Fibroblast of lung (primary cell): ENCODE results near the gene REL. TPM values are rescaled to one million over a fixed set of nuclear protein-coding genes. Genes with fewer than 3 reads are reported as not detected.

ENCODE experiments used
- DNase-seq, 2 donors: peaks; one replicate each; pipeline versions ENCODE4 v3.0.0 to v3.0.0-alpha.2; 2010; ENCODE audit warnings: low read depth in 2 of 2
- H2AFZ ChIP-seq: 2 replicates; pipeline ENCODE4 v1.5.1; 2012; ENCODE audit warnings: low read length, control low read depth, inconsistent platforms
- H3K27ac ChIP-seq: 2 replicates; pipeline ENCODE4 v1.5.1; 2011; ENCODE audit warnings: low read length, control low read depth; ENCODE audit not compliant: insufficient read depth
- H3K27me3 ChIP-seq: 2 replicates; pipeline ENCODE4 v1.5.1; 2011; ENCODE audit warnings: mild to moderate bottlenecking, low read length; ENCODE audit not compliant: control insufficient read depth, insufficient read depth
- H3K36me3 ChIP-seq: 2 replicates; pipeline ENCODE4 v1.5.1; 2011; ENCODE audit warnings: low read length; ENCODE audit not compliant: control insufficient read depth, insufficient read depth
- H3K4me1 ChIP-seq: 2 replicates; pipeline ENCODE4 v1.5.1; 2011; ENCODE audit warnings: low read length; ENCODE audit not compliant: control insufficient read depth, insufficient read depth; ENCODE audit errors: extremely low read depth
- H3K4me2 ChIP-seq: 2 replicates; pipeline ENCODE4 v1.5.1; 2011; ENCODE audit warnings: low read length, control low read depth; ENCODE audit not compliant: insufficient read depth; ENCODE audit errors: extremely low read depth
- H3K4me3 ChIP-seq, 4 experiments: fragments of 200-600 bp in 1 of 4; sonication (generic) in 1 of 4; replicated peaks in 1 of 4; 2 replicates each; pipeline ENCODE4 v1.5.1; 2011 to 2016; ENCODE audit warnings: low read length in 4 of 4, low read depth in 3 of 4, mild to moderate bottlenecking in 3 of 4, control low read depth in 2 of 4, inconsistent platforms in 1 of 4, mixed read lengths in 1 of 4; ENCODE audit not compliant: insufficient read depth in 1 of 4; ENCODE audit errors: control extremely low read depth in 1 of 4
- H3K79me2 ChIP-seq: 2 replicates; pipeline ENCODE4 v1.5.1; 2012; ENCODE audit warnings: mild to moderate bottlenecking, low read length, inconsistent platforms; ENCODE audit not compliant: control insufficient read depth, insufficient read depth
- H3K9ac ChIP-seq: 2 replicates; pipeline ENCODE4 v1.5.1; 2011; ENCODE audit warnings: mild to moderate bottlenecking, low read length, control low read depth; ENCODE audit not compliant: insufficient read depth
- H3K9me3 ChIP-seq: 2 replicates; pipeline ENCODE4 v1.5.1; 2012; ENCODE audit warnings: low read depth, low read length; ENCODE audit not compliant: control insufficient read depth, insufficient read depth
- H4K20me1 ChIP-seq: 2 replicates; pipeline ENCODE4 v1.5.1; 2011; ENCODE audit warnings: low read length; ENCODE audit not compliant: control insufficient read depth, insufficient read depth; ENCODE audit errors: extremely low read depth
- CTCF ChIP-seq, 2 donors: IDR thresholded peaks in 1 of 2; conservative IDR thresholded peaks in 1 of 2; 1 replicate in 1 of 2; 2 replicates in 1 of 2; pipeline ENCODE4 v1.5.1; 2011 to 2012; ENCODE audit warnings: low read length in 2 of 2, control low read depth in 1 of 2, inconsistent platforms in 1 of 2, low read depth in 1 of 2, mild to moderate bottlenecking in 1 of 2
- EZH2 ChIP-seq: IDR thresholded peaks from 2 replicates; pipeline ENCODE4 v1.5.1; 2012; ENCODE audit warnings: low read length, control low read depth, mild to moderate bottlenecking; ENCODE audit errors: missing control alignments
- polyA plus RNA-seq, 2 donors: library from polyadenylated mRNA; depleted of rRNA in 1 of 2; stranded (reverse) in 1 of 2; unstranded in 1 of 2; fragments of >200 nt; gene quantifications; 2 replicates each; pipeline ENCODE4 v1.2.1, GENCODE V29; 2011 to 2012; ENCODE audit warnings: missing spikeins in 1 of 2
- total RNA-seq: library from RNA; depleted of rRNA; stranded (reverse); fragments of >200 nt; gene quantifications from 2 replicates; pipeline ENCODE4 v1.2.1, GENCODE V29; 2014

The REL gene
- total and polyA plus RNA-seq, 2 donors (not counting 1 experiment from before 2014, with no cell fraction given), result 2.0 to 2.8 TPM

GRCh38 chr2:60934165-60934722 lies 52.9 kb downstream of the REL start:
- no peak overlapping the region for H3K9ac ChIP-seq
- no peaks in the 10 kb centered on the region for H3K9me3 ChIP-seq
- H4K20me1 ChIP-seq, result no peaks in the 10 kb centered on the region
- H3K27ac ChIP-seq, result no peak overlapping the region
- H3K4me3 ChIP-seq, result peak overlapping the region in 1 of 4 experiments; percentile 5
- H2AFZ ChIP-seq, result no peak overlapping the region
- no peak for TF ChIP-seq CTCF (conservative IDR thresholded peaks at IDR 0.05 in 1 of 2, IDR thresholded peaks at IDR 0.05 in 1 of 2; ENCODE audit: low read depth in 1 of 2, low read length in 2 of 2)
- no peak for TF ChIP-seq EZH2
- no peaks in the 10 kb centered on the region for H3K27me3 ChIP-seq
- no peaks in the 10 kb centered on the region for H3K4me1 ChIP-seq
- no peaks in the 10 kb centered on the region for H3K79me2 ChIP-seq
- no peaks in the 10 kb centered on the region for H3K36me3 ChIP-seq
- H3K4me2 ChIP-seq, result no peak overlapping the region
- peak in 1 of 2 donors; percentile 26 for DNase-seq

- H3K79me2 ChIP-seq, result no peaks in the 10 kb centered on the region
- H3K36me3 ChIP-seq, result no peaks in the 10 kb centered on the region
- H3K27me3 ChIP-seq, result no peaks in the 10 kb centered on the region
- H3K9ac ChIP-seq, result no peak overlapping the region
- no peak overlapping the region for H3K4me3 ChIP-seq
- no peaks in the 10 kb centered on the region for H4K20me1 ChIP-seq
- TF ChIP-seq EZH2, result no peak
- TF ChIP-seq CTCF (conservative IDR thresholded peaks at IDR 0.05 in 1 of 2, IDR thresholded peaks at IDR 0.05 in 1 of 2; ENCODE audit: low read depth in 1 of 2, low read length in 2 of 2), result no peak
- H3K27ac ChIP-seq, result no peak overlapping the region
- no peaks in the 10 kb centered on the region for H3K9me3 ChIP-seq
- no peak overlapping the region for H3K4me2 ChIP-seq
- H2AFZ ChIP-seq, result no peak overlapping the region
- H3K4me1 ChIP-seq, result no peaks in the 10 kb centered on the region
- no peak for DNase-seq
Measured at GRCh38 chr2:60936757-60937156, 55.4 kb downstream of the REL start.

- Histone ChIP-seq H3K79me2 (no peaks in the 10 kb centered on the region), H3K4me3 (no peak overlapping the region)
- TF ChIP-seq EZH2 (no peak), CTCF (conservative IDR thresholded peaks at IDR 0.05 in 1 of 2, IDR thresholded peaks at IDR 0.05 in 1 of 2; ENCODE audit: low read depth in 1 of 2, low read length in 2 of 2) (no peak)
Measured at GRCh38 chr2:60938301-60938700, 56.9 kb downstream of the REL start.

More at GRCh38 chr2:60938301-60938700, 56.9 kb downstream of the REL start:
- H3K4me2 ChIP-seq, result no peak overlapping the region
- no peak for DNase-seq
- H4K20me1 ChIP-seq, result no peaks in the 10 kb centered on the region
- no peaks in the 10 kb centered on the region for H3K9me3 ChIP-seq
- no peak overlapping the region for H3K9ac ChIP-seq
- H3K27ac ChIP-seq, result no peak overlapping the region
- H3K27me3 ChIP-seq, result no peaks in the 10 kb centered on the region
- H3K36me3 ChIP-seq, result no peaks in the 10 kb centered on the region
- H2AFZ ChIP-seq, result no peak overlapping the region
- H3K4me1 ChIP-seq, result no peaks in the 10 kb centered on the region
